ENCODE results near the gene GKN2.

GRCh38 chr2:68971591-68972231 lies 19.0 kb upstream of the GKN2 start:
- TF ChIP-seq CTCF (IDR thresholded peaks at IDR 0.05; ENCODE audit: low read depth, low read length, missing input control) (no peak), RAD21 (IDR thresholded peaks at IDR 0.05) (no peak), TAF1 (conservative IDR thresholded peaks at IDR 0.05) (no peak), SP1 (IDR thresholded peaks at IDR 0.05) (no peak), EGR1 (IDR thresholded peaks at IDR 0.05; ENCODE audit: low read depth in 2 of 2) (no peak), ZBTB33 (IDR thresholded peaks at IDR 0.05) (no peak), JUND (IDR thresholded peaks at IDR 0.05) (no peak), FOXA1 (IDR thresholded peaks at IDR 0.05) (no peak), REST (IDR thresholded peaks at IDR 0.05) (no peak), MAX (IDR thresholded peaks at IDR 0.05) (no peak)
- TF ChIP-seq, protein P1, sequence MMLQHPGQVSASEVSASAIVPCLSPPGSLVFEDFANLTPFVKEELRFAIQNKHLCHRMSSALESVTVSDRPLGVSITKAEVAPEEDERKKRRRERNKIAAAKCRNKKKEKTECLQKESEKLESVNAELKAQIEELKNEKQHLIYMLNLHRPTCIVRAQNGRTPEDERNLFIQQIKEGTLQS (IDR thresholded peaks at IDR 0.05), result no peak
